Measurements from ENCODE around the gene C19orf73. TPM values are rescaled to one million over a fixed set of nuclear protein-coding genes. Genes with fewer than 3 reads are reported as not detected.

Gene C19orf73
- total RNA-seq, 2 donors from 2014 or later, result 3.1 to 5.9 TPM

- no peak for DNase-seq (ENCODE audit: low spot score)
- no peaks in the 10 kb centered on the region for H3K36me3 ChIP-seq
- H3K9me3 ChIP-seq, result no peaks in the 10 kb centered on the region
- H3K4me3 ChIP-seq, result no peak overlapping the region
- peaks cover 0 to 48% of the 10 kb centered on the region in 2 donors for H3K4me1 ChIP-seq
- no peak for TF ChIP-seq CTCF (IDR thresholded peaks at IDR 0.05)
- no peaks in the 10 kb centered on the region for H3K27me3 ChIP-seq
- peak overlapping the region; percentile 16 to 25 for H3K27ac ChIP-seq
These were observed 43.0 kb upstream of the C19orf73 start for GRCh38 chr19:49161987-49162386.

GRCh38 chr19:49160450-49161189 lies 41.7 kb upstream of the C19orf73 start:
- Histone ChIP-seq H3K4me1 (peaks cover 0 to 42% of the 10 kb centered on the region in 2 donors), H3K4me3 (no peak overlapping the region), H3K27ac (no peak overlapping the region), H3K36me3 (no peaks in the 10 kb centered on the region), H3K27me3 (no peaks in the 10 kb centered on the region), H3K9me3 (no peaks in the 10 kb centered on the region)
- no peak for DNase-seq (ENCODE audit: low spot score)
- no peak for TF ChIP-seq CTCF (IDR thresholded peaks at IDR 0.05)

- DNase-seq (ENCODE audit: low spot score), result peak; percentile 93
- Histone ChIP-seq H3K27ac (peak within 1 kb of the TSS; percentile 96), H3K9me3 (no peaks in the 10 kb centered on the region), H3K4me1 (peaks cover 0 to 29% of the 10 kb centered on the region in 2 donors), H3K27me3 (no peaks in the 10 kb centered on the region), H3K4me3 (peak within 1 kb of the TSS; percentile 87 to 97), H3K36me3 (no peaks in the 10 kb centered on the region)
- TF ChIP-seq CTCF (IDR thresholded peaks at IDR 0.05), result no peak
These were observed 38.7 kb upstream of the C19orf73 start, which contains the start of gene TRPM4 for GRCh38 chr19:49157445-49158224. TRPM4 (plus strand) TSS chr19:49157792; CDS start chr19:49157867, 75 bp downstream.

GRCh38 chr19:49155820-49156346 lies 36.9 kb upstream of the C19orf73 start:
- Histone ChIP-seq H3K27ac (peak overlapping the region; percentile 96), H3K36me3 (no peaks in the 10 kb centered on the region), H3K4me1 (peaks cover 0 to 43% of the 10 kb centered on the region in 2 donors), H3K27me3 (no peaks in the 10 kb centered on the region), H3K9me3 (no peaks in the 10 kb centered on the region), H3K4me3 (peak overlapping the region; percentile 44 to 76)
- DNase-seq (ENCODE audit: low spot score), result no peak
- TF ChIP-seq CTCF (IDR thresholded peaks at IDR 0.05), result no peak

- H3K4me3 ChIP-seq, result peak within 1 kb of the TSS; percentile 44 to 76
These were observed 36.3 kb upstream of the C19orf73 start, which contains the start of gene HRC for GRCh38 chr19:49155005-49155819. HRC (minus strand) TSS chr19:49155396; CDS start chr19:49155237, 159 bp downstream.

More at GRCh38 chr19:49155005-49155819, 36.3 kb upstream of the C19orf73 start, which contains the start of gene HRC:
- no peaks in the 10 kb centered on the region for H3K9me3 ChIP-seq
- no peaks in the 10 kb centered on the region for H3K27me3 ChIP-seq
- no peak for DNase-seq (ENCODE audit: low spot score)
- H3K4me1 ChIP-seq, result peaks cover 0 to 45% of the 10 kb centered on the region in 2 donors
- no peak for TF ChIP-seq CTCF (IDR thresholded peaks at IDR 0.05)
- no peaks in the 10 kb centered on the region for H3K36me3 ChIP-seq
- peak within 1 kb of the TSS; percentile 96 for H3K27ac ChIP-seq

Measured in right atrium auricular region (tissue), 2 donors.